WTC11 (cell line): ENCODE data around the gene NDUFB10. TPM values are rescaled to one million over a fixed set of nuclear protein-coding genes. Genes with fewer than 3 reads are reported as not detected.
A peak's percentile ranks its signal among the peaks of the same experiment; 100 is the strongest.

Source experiments
- ATAC-seq: fragments of 200-7000 bp; cut with Tn5 transposase; 2 replicates; pipeline ENCODE4 v1.10.0; 2021; ENCODE audit warnings: mild to moderate bottlenecking, moderate library complexity
- CTCF ChIA-PET: fragments of 300-600 bp; sonication (Branson Sonifier 250); formaldehyde crosslinking; loops from one replicate; lab custom pipeline; 2021; ENCODE audit warnings: antibody characterized with exemption; lab: Charles Lee
- POLR2A ChIA-PET: fragments of 350-600 bp; sonication (Branson Sonifier 250); formaldehyde crosslinking; loops from one replicate; lab custom pipeline; 2021; ENCODE audit warnings: antibody characterized with exemption; lab: Charles Lee
- DNase-seq: peaks from one replicate; pipeline ENCODE4 v3.0.0; 2021; ENCODE audit warnings: low spot score
- H3K27ac Mint-ChIP-seq: 2 replicates; pipeline ENCODE4 v1.8.0; 2021; ENCODE audit warnings: mixed read lengths
- H3K27me3 Mint-ChIP-seq: 2 replicates; pipeline ENCODE4 v1.8.0; 2021; ENCODE audit warnings: low read depth, mild to moderate bottlenecking, moderate library complexity, mixed read lengths
- H3K36me3 Mint-ChIP-seq: 2 replicates; pipeline ENCODE4 v1.8.0; 2021; ENCODE audit warnings: mixed read lengths
- H3K4me1 Mint-ChIP-seq: 2 replicates; pipeline ENCODE4 v1.8.0; 2022; ENCODE audit warnings: mixed read lengths
- H3K4me3 Mint-ChIP-seq: 2 replicates; pipeline ENCODE4 v1.8.0; 2021; ENCODE audit warnings: mild to moderate bottlenecking, moderate library complexity, mixed read lengths
- H3K9me3 Mint-ChIP-seq: 2 replicates; pipeline ENCODE4 v1.8.0; 2021; ENCODE audit warnings: mixed read lengths
- ATF6 ChIP-seq: sonication (generic); formaldehyde crosslinking; IDR thresholded peaks from 2 replicates; pipeline ENCODE4 v1.8.1; 2023; ENCODE audit warnings: mild to moderate bottlenecking, missing genetic modification reagents
- CBFB ChIP-seq: sonication (generic); formaldehyde crosslinking; IDR thresholded peaks from 2 replicates; pipeline ENCODE4 v1.8.1; 2022; ENCODE audit warnings: mild to moderate bottlenecking, low read depth, missing genetic modification reagents
- CREM ChIP-seq: sonication (generic); formaldehyde crosslinking; IDR thresholded peaks from 2 replicates; pipeline ENCODE4 v1.8.1; 2022; ENCODE audit warnings: mild to moderate bottlenecking, missing genetic modification reagents, moderate library complexity
- E2F1 ChIP-seq: sonication (generic); formaldehyde crosslinking; IDR thresholded peaks from 2 replicates; pipeline ENCODE4 v1.8.0; 2022; ENCODE audit warnings: mild to moderate bottlenecking, missing genetic modification reagents
- E2F4 ChIP-seq: sonication (generic); formaldehyde crosslinking; IDR thresholded peaks from 2 replicates; pipeline ENCODE4 v1.8.1; 2022; ENCODE audit warnings: low read depth, mild to moderate bottlenecking, moderate library complexity, missing genetic modification reagents, borderline replicate concordance
- FOXK1 ChIP-seq: sonication (generic); formaldehyde crosslinking; IDR thresholded peaks from 2 replicates; pipeline ENCODE4 v1.8.0; 2022; ENCODE audit warnings: mild to moderate bottlenecking, moderate library complexity, missing genetic modification reagents
- IRF1 ChIP-seq: sonication (generic); formaldehyde crosslinking; IDR thresholded peaks from 2 replicates; pipeline ENCODE4 v1.8.0; 2023; ENCODE audit warnings: missing genetic modification reagents
- MXD4 ChIP-seq: fragments of 250-450 bp; sonication (Bioruptor Pico); IDR thresholded peaks from 2 replicates; pipeline ENCODE4 v1.8.0; 2021; ENCODE audit warnings: mild to moderate bottlenecking, moderate library complexity, borderline replicate concordance
- NFATC4 ChIP-seq: fragments of 250-450 bp; sonication (Bioruptor Pico); IDR thresholded peaks from 2 replicates; pipeline ENCODE4 v1.9.0; 2021; ENCODE audit warnings: mild to moderate bottlenecking
- NR1H2 ChIP-seq: sonication (generic); formaldehyde crosslinking; IDR thresholded peaks from 2 replicates; pipeline ENCODE4 v1.9.0; 2021; ENCODE audit warnings: mild to moderate bottlenecking, moderate library complexity, missing genetic modification reagents
- NR2C2 ChIP-seq: sonication (generic); formaldehyde crosslinking; IDR thresholded peaks from 2 replicates; pipeline ENCODE4 v1.8.0; 2022; ENCODE audit warnings: mild to moderate bottlenecking, missing genetic modification reagents
- TEAD1 ChIP-seq: sonication (generic); formaldehyde crosslinking; IDR thresholded peaks from 2 replicates; pipeline ENCODE4 v1.8.0; 2022; ENCODE audit warnings: mild to moderate bottlenecking, missing genetic modification reagents
- USF2 ChIP-seq: sonication (generic); formaldehyde crosslinking; IDR thresholded peaks from 2 replicates; pipeline ENCODE4 v1.8.1; 2023; ENCODE audit warnings: mild to moderate bottlenecking, missing genetic modification reagents, moderate library complexity
- ZNF232 ChIP-seq: sonication (generic); formaldehyde crosslinking; IDR thresholded peaks from 2 replicates; pipeline ENCODE4 v1.8.0; 2022; ENCODE audit warnings: mild to moderate bottlenecking, missing genetic modification reagents
- total RNA-seq: library from RNA; stranded (reverse); gene quantifications from 3 replicates; pipeline ENCODE4 v1.2.3, GENCODE V29; 2021

Gene NDUFB10
- total RNA-seq, 1 experiment from 2014 or later: 228 TPM

- Mint-ChIP-seq H3K36me3 (no peaks in the 10 kb centered on the region), H3K27me3 (peaks cover 73% of the 10 kb centered on the region), H3K9me3 (peaks cover 3% of the 10 kb centered on the region), H3K27ac (no peak overlapping the region), H3K4me1 (peaks cover 32% of the 10 kb centered on the region), H3K4me3 (peak overlapping the region; percentile 49)
- ATAC-seq: no peak
- ChIA-PET CTCF (interaction anchor here (0.6 to 3.0 kb wide), 30 partner anchors 8 to 951 kb away, joined by 3 to 24 read pairs (median 6); partner anchors contain the start of genes IGFALS, MSRB1, NUBP2 and RPS2), POLR2A (interaction anchor here (1.7 kb wide), 1 partner anchor 41 kb away, joined by 7 read pairs; the partner anchor contains the start of gene RPS2)
- TF ChIP-seq NFATC4 (CRISPR knock-in tag) (no peak), ATF6 (no peak), FOXK1 (CRISPR knock-in tag) (no peak), MXD4 (no peak)
- DNase-seq: no peak
Observed at GRCh38 chr16:1924095-1924494, 35.2 kb upstream of the NDUFB10 start.

GRCh38 chr16:1926271-1926670 lies 33.1 kb upstream of the NDUFB10 start:
- CTCF ChIA-PET: interaction anchor here (0.6 to 1.8 kb wide), 3 partner anchors 10 to 38 kb away, joined by 3 to 7 read pairs (median 4); partner anchors contain the start of gene RPS2
- no peak for DNase-seq
- no peak for TF ChIP-seq ZNF232 (CRISPR knock-in tag)
- TF ChIP-seq TEAD1 (CRISPR knock-in tag): no peak
- no peak for TF ChIP-seq E2F4 (CRISPR knock-in tag)
- no peak for TF ChIP-seq NR1H2 (CRISPR knock-in tag)
- TF ChIP-seq IRF1 (CRISPR knock-in tag): no peak
- TF ChIP-seq NR2C2 (CRISPR knock-in tag): no peak
- TF ChIP-seq CBFB (CRISPR knock-in tag): no peak
- TF ChIP-seq USF2 (CRISPR knock-in tag): no peak
- TF ChIP-seq CREM (CRISPR knock-in tag): no peak
- no peak for TF ChIP-seq E2F1 (CRISPR knock-in tag)
- TF ChIP-seq ATF6: no peak
- H3K4me3 Mint-ChIP-seq: no peak overlapping the region
- H3K9me3 Mint-ChIP-seq: peaks cover 3% of the 10 kb centered on the region
- peaks cover 23% of the 10 kb centered on the region for H3K4me1 Mint-ChIP-seq
- H3K27me3 Mint-ChIP-seq: peaks cover 67% of the 10 kb centered on the region
- no peak for ATAC-seq
- no peaks in the 10 kb centered on the region for H3K36me3 Mint-ChIP-seq
- POLR2A ChIA-PET: interaction anchor here (1.0 kb wide), 1 partner anchor 17 kb away, joined by 3 read pairs; no protein-coding TSS in a partner anchor
- no peak overlapping the region for H3K27ac Mint-ChIP-seq
